H1 (cell line): ENCODE results near the gene UBAP2. TPM values are rescaled to one million over a fixed set of nuclear protein-coding genes. Genes with fewer than 3 reads are reported as not detected.

Experiments used
- CEBPB ChIP-seq: IDR thresholded peaks from 2 replicates; pipeline ENCODE4 v1.6.1; 2012; ENCODE audit warnings: low read depth, low read length
- CHD7 ChIP-seq: fragments of 300-600 bp; sonication (generic); IDR thresholded peaks from 2 replicates; pipeline ENCODE4 v1.7.1; 2012; ENCODE audit warnings: low read length, moderate library complexity, mild to moderate bottlenecking, inconsistent platforms; ENCODE audit not compliant: insufficient replicate concordance
- NRF1 ChIP-seq: IDR thresholded peaks from 2 replicates; pipeline ENCODE4 v1.6.1; 2011; ENCODE audit warnings: mild to moderate bottlenecking, low read depth, low read length, improper control_type of control experiment
- RNF2 ChIP-seq: fragments of 200-900, 300-1000 bp; sonication (generic); IDR thresholded peaks from 2 replicates; pipeline ENCODE4 v1.7.1; 2016; ENCODE audit warnings: borderline replicate concordance, low read depth, mild to moderate bottlenecking, antibody characterized with exemption, low read length; ENCODE audit not compliant: poor library complexity, severe bottlenecking; ENCODE audit errors: missing control alignments
- SIRT6 ChIP-seq: IDR thresholded peaks from one replicate; pipeline ENCODE4 v1.7.1; 2012; ENCODE audit warnings: low read length, inconsistent platforms
- SP4 ChIP-seq: IDR thresholded peaks from 2 replicates; pipeline ENCODE4 v1.6.1; 2012; ENCODE audit warnings: low read length, inconsistent platforms
- SRF ChIP-seq: IDR thresholded peaks from 2 replicates; pipeline ENCODE4 v1.6.1; 2011; ENCODE audit warnings: mild to moderate bottlenecking, low read depth, low read length, moderate library complexity
- TAF1 ChIP-seq: IDR thresholded peaks from 2 replicates; pipeline ENCODE4 v1.6.1; 2011; ENCODE audit warnings: mild to moderate bottlenecking, low read depth, low read length
- TBP ChIP-seq: IDR thresholded peaks from 2 replicates; pipeline ENCODE4 v1.6.1; 2011; ENCODE audit warnings: low read depth, low read length, improper control_type of control experiment
- polyA plus RNA-seq, 7 experiments: library from polyadenylated mRNA; depleted of rRNA in 3 of 7; stranded (reverse) in 5 of 7; unstranded in 2 of 7; fragments of >200 nt in 5 of 7; fragments of 200-250 nt in 2 of 7; gene quantifications; 1 replicate in 5 of 7; 2 replicates in 1 of 7; 4 replicates in 1 of 7; pipeline versions ENCODE4 v1.2.1 to v1.2.3, GENCODE V29; 2011 to 2013; ENCODE audit warnings: missing spikeins in 2 of 7, mixed read lengths in 2 of 7
- total RNA-seq: library from RNA; stranded (reverse); fragmentation: NEBNext Ultra II Directional; extraction: Animal tissue kit (Norgen Biotek cat#: 25700); gene quantifications from 2 replicates; pipeline ENCODE4 v1.2.1, GENCODE V29; 2021
- TF ChIP-seq, protein P1 (sequence below): IDR thresholded peaks from 2 replicates; pipeline ENCODE4 v1.6.1; 2012; ENCODE audit warnings: low read length, inconsistent platforms

UBAP2 gene
- total and polyA plus RNA-seq, 2 of the 8 experiments (the other 6 are each of a cell fraction or from before 2014, with no cell fraction given), result 75.0 to 81.4 TPM

- no peak for TF ChIP-seq CHD7
- TF ChIP-seq CEBPB, result no peak
- TF ChIP-seq RNF2, result no peak
- TF ChIP-seq SRF, result no peak
- TF ChIP-seq SP4, result no peak
- TF ChIP-seq SIRT6, result no peak
- TF ChIP-seq NRF1, result no peak
- no peak for TF ChIP-seq TBP
- TF ChIP-seq, protein P1, sequence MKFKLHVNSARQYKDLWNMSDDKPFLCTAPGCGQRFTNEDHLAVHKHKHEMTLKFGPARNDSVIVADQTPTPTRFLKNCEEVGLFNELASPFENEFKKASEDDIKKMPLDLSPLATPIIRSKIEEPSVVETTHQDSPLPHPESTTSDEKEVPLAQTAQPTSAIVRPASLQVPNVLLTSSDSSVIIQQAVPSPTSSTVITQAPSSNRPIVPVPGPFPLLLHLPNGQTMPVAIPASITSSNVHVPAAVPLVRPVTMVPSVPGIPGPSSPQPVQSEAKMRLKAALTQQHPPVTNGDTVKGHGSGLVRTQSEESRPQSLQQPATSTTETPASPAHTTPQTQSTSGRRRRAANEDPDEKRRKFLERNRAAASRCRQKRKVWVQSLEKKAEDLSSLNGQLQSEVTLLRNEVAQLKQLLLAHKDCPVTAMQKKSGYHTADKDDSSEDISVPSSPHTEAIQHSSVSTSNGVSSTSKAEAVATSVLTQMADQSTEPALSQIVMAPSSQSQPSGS, result no peak
- TF ChIP-seq TAF1, result no peak
Measured at GRCh38 chr9:33992632-33993031, 56.1 kb downstream of the UBAP2 start (continued).
